Measurements from ENCODE around the gene PFAS. TPM values are rescaled to one million over a fixed set of nuclear protein-coding genes. Genes with fewer than 3 reads are reported as not detected.

The PFAS gene
- total RNA-seq, 2 experiments from 2014 or later, result 152 to 157 TPM

GRCh38 chr17:8266648-8267479 is 17.8 kb downstream of the PFAS start:
- POLR2A ChIA-PET, result interaction anchor here (0.5 to 1.2 kb wide), 4 partner anchors 11 to 93 kb away, joined by 3 read pairs; no protein-coding TSS in a partner anchor
- H3K27ac Mint-ChIP-seq, result no peak overlapping the region
- no peaks in the 10 kb centered on the region for H3K9me3 Mint-ChIP-seq
- H3K27me3 Mint-ChIP-seq, result no peaks in the 10 kb centered on the region
- CTCF ChIA-PET, result interaction anchor here (1.1 kb wide), 1 partner anchor 34 kb away, joined by 3 read pairs; no protein-coding TSS in a partner anchor
- no peaks in the 10 kb centered on the region for H3K4me1 Mint-ChIP-seq (ENCODE audit: low read depth)
- no peak for TF ChIP-seq CTCF (IDR thresholded peaks at IDR 0.05)
- H3K4me3 Mint-ChIP-seq, result no peak overlapping the region
- intact Hi-C loops (cut with micrococcal nuclease), result no loop called here
- ATAC-seq (no peak), DNase-seq (no peak)
- peaks cover 62% of the 10 kb centered on the region for H3K36me3 Mint-ChIP-seq (ENCODE audit: low read depth)

- POLR2A ChIA-PET, result interaction anchor here (0.5 to 1.9 kb wide), 4 partner anchors 10 to 94 kb away, joined by 3 to 5 read pairs (median 3); partner anchors contain the start of gene CTC1
- Mint-ChIP-seq H3K4me3 (no peak overlapping the region), H3K9me3 (no peaks in the 10 kb centered on the region), H3K27me3 (no peaks in the 10 kb centered on the region), H3K36me3 (ENCODE audit: low read depth) (peaks cover 58% of the 10 kb centered on the region), H3K27ac (no peak overlapping the region), H3K4me1 (ENCODE audit: low read depth) (no peaks in the 10 kb centered on the region)
- CTCF ChIA-PET, result interaction anchor here (1.1 kb wide), 2 partner anchors 33 to 59 kb away, joined by 3 read pairs; no protein-coding TSS in a partner anchor
- DNase-seq, result no peak
- TF ChIP-seq CTCF (IDR thresholded peaks at IDR 0.05), result no peak
- no peak for ATAC-seq
- intact Hi-C loops (cut with micrococcal nuclease), result no loop called here
These were observed 18.5 kb downstream of the PFAS start for GRCh38 chr17:8267480-8268147.

- Mint-ChIP-seq H3K9me3 (no peaks in the 10 kb centered on the region), H3K27ac (no peak overlapping the region), H3K27me3 (no peaks in the 10 kb centered on the region), H3K36me3 (ENCODE audit: low read depth) (peaks cover 54% of the 10 kb centered on the region), H3K4me3 (no peak overlapping the region), H3K4me1 (ENCODE audit: low read depth) (no peaks in the 10 kb centered on the region)
- POLR2A ChIA-PET, result interaction anchor here (0.6 to 1.9 kb wide), 4 partner anchors 9 to 31 kb away, joined by 3 to 5 read pairs (median 3); partner anchors contain the start of gene CTC1
- no peak for DNase-seq
- CTCF ChIA-PET, result interaction anchor here (1.1 to 1.7 kb wide), 2 partner anchors 8 to 58 kb away, joined by 3 read pairs; no protein-coding TSS in a partner anchor
- ATAC-seq, result no peak
- TF ChIP-seq CTCF (IDR thresholded peaks at IDR 0.05), result no peak
- intact Hi-C loops (cut with micrococcal nuclease), result no loop called here
These were observed 19.6 kb downstream of the PFAS start for GRCh38 chr17:8268550-8269298.

GRCh38 chr17:8272421-8272820 is 23.3 kb downstream of the PFAS start:
- H3K27ac Mint-ChIP-seq, result no peak overlapping the region
- DNase-seq (no peak), ATAC-seq (no peak)
- peaks cover 39% of the 10 kb centered on the region for H3K36me3 Mint-ChIP-seq (ENCODE audit: low read depth)
- H3K4me1 Mint-ChIP-seq (ENCODE audit: low read depth), result no peaks in the 10 kb centered on the region
- POLR2A ChIA-PET, result no interaction called here
- intact Hi-C loops (cut with micrococcal nuclease), result no loop called here
- no peaks in the 10 kb centered on the region for H3K9me3 Mint-ChIP-seq
- CTCF ChIA-PET, result no interaction called here
- H3K4me3 Mint-ChIP-seq, result no peak overlapping the region
- no peak for TF ChIP-seq CTCF (IDR thresholded peaks at IDR 0.05)
- H3K27me3 Mint-ChIP-seq, result no peaks in the 10 kb centered on the region

Measured in activated CD8-positive, alpha-beta T cell treated with anti-CD3 and anti-CD28 coated beads for 36 hours (primary cell).